Osteoblast (primary cell): Measurements from ENCODE around the gene MAN2C1. TPM values are rescaled to one million over a fixed set of nuclear protein-coding genes. Genes with fewer than 3 reads are reported as not detected.
"Not testable (repeated sequence)": the region's sequence is repeated elsewhere in the genome, so short reads cannot be mapped to it uniquely, and the experiment has no call there.

Source experiments
- DNase-seq: peaks from one replicate; pipeline ENCODE4 v3.0.0; 2011; ENCODE audit warnings: low spot score, mixed read lengths; ENCODE audit not compliant: insufficient read length; ENCODE audit errors: missing footprints
- H2AFZ ChIP-seq: 2 replicates; pipeline ENCODE4 v1.6.0; 2011; ENCODE audit warnings: mild to moderate bottlenecking, low read length
- H3K27ac ChIP-seq: 2 replicates; pipeline ENCODE4 v1.5.1; 2011; ENCODE audit warnings: mild to moderate bottlenecking, low read depth, low read length, moderate library complexity
- H3K27me3 ChIP-seq: 2 replicates; pipeline ENCODE4 v1.6.0; 2012; ENCODE audit warnings: mild to moderate bottlenecking, control low read depth, inconsistent platforms, low read length, moderate library complexity; ENCODE audit not compliant: insufficient read depth
- H3K36me3 ChIP-seq: 2 replicates; pipeline ENCODE4 v1.5.1; 2011; ENCODE audit warnings: mild to moderate bottlenecking, low read length, control low read depth, moderate library complexity; ENCODE audit not compliant: insufficient read depth
- H3K4me1 ChIP-seq: 2 replicates; pipeline ENCODE4 v1.5.1; 2011; ENCODE audit warnings: mild to moderate bottlenecking, low read length, control low read depth, moderate library complexity; ENCODE audit not compliant: insufficient read depth
- H3K4me2 ChIP-seq: 2 replicates; pipeline ENCODE4 v1.6.0; 2011; ENCODE audit warnings: mild to moderate bottlenecking, low read length; ENCODE audit not compliant: insufficient read depth
- H3K4me3 ChIP-seq: fragments of 200-600 bp; sonication (generic); 3 replicates; pipeline ENCODE4 v1.5.1; 2012; ENCODE audit warnings: mild to moderate bottlenecking, low read length, inconsistent platforms; ENCODE audit not compliant: insufficient read depth
- H3K79me2 ChIP-seq: 2 replicates; pipeline ENCODE4 v1.6.0; 2012; ENCODE audit warnings: mild to moderate bottlenecking, low read length, control low read depth, inconsistent platforms; ENCODE audit not compliant: insufficient read depth
- H3K9me3 ChIP-seq: 2 replicates; pipeline ENCODE4 v1.5.1; 2011; ENCODE audit warnings: low read depth, low read length, control low read depth
- H4K20me1 ChIP-seq: 2 replicates; pipeline ENCODE4 v1.6.0; 2012; ENCODE audit warnings: mild to moderate bottlenecking, low read length, control low read depth; ENCODE audit not compliant: insufficient read depth
- CTCF ChIP-seq: IDR thresholded peaks from 2 replicates; pipeline ENCODE4 v1.5.1; 2011; ENCODE audit warnings: mild to moderate bottlenecking, low read depth, low read length, moderate library complexity; ENCODE audit errors: extremely low read depth
- total RNA-seq: library from RNA; depleted of rRNA; stranded (reverse); fragments of >200 nt; gene quantifications from 2 replicates; pipeline ENCODE4 v1.2.3, GENCODE V29; 2012

The MAN2C1 gene
- total RNA-seq, 1 donor, result 123 TPM

- H3K9me3 ChIP-seq, result no peaks in the 10 kb centered on the region
- no peak for TF ChIP-seq CTCF
- H3K4me2 ChIP-seq, result no peak overlapping the region
- peaks cover 16% of the 10 kb centered on the region for H3K4me1 ChIP-seq
- H3K36me3 ChIP-seq, result peaks cover 16% of the 10 kb centered on the region
- H3K4me3 ChIP-seq, result no peak overlapping the region
- no peaks in the 10 kb centered on the region for H4K20me1 ChIP-seq
- DNase-seq, result no peak
- H3K27ac ChIP-seq, result no peak overlapping the region
- H3K27me3 ChIP-seq, result no peaks in the 10 kb centered on the region
- no peak overlapping the region for H2AFZ ChIP-seq
- H3K79me2 ChIP-seq, result peaks cover 14% of the 10 kb centered on the region
Measured at GRCh38 chr15:75338661-75339240, 29.7 kb downstream of the MAN2C1 start.

GRCh38 chr15:75335705-75336355 lies 32.6 kb downstream of the MAN2C1 start, which contains the start of gene COMMD4:
TSS of gene COMMD4 (plus strand) at chr15:75336063. CDS start at chr15:75336090, 27 bp downstream.
- TF ChIP-seq CTCF, result no peak
- H3K4me2 ChIP-seq, result peak within 1 kb of the TSS; percentile 99
- peaks cover 14% of the 10 kb centered on the region for H3K79me2 ChIP-seq
- peaks cover 16% of the 10 kb centered on the region for H3K4me1 ChIP-seq
- DNase-seq, result peak; percentile 95
- H3K27ac ChIP-seq, result peak within 1 kb of the TSS; percentile 75
- H3K27me3 ChIP-seq, result no peaks in the 10 kb centered on the region
- H2AFZ ChIP-seq, result peak within 1 kb of the TSS; percentile 95
- peaks cover 9% of the 10 kb centered on the region for H3K36me3 ChIP-seq
- no peaks in the 10 kb centered on the region for H4K20me1 ChIP-seq
- peak within 1 kb of the TSS; percentile 87 for H3K4me3 ChIP-seq
- no peaks in the 10 kb centered on the region for H3K9me3 ChIP-seq

- Histone ChIP-seq H3K4me3 (peak overlapping the region; percentile 87), H3K27me3 (no peaks in the 10 kb centered on the region), H2AFZ (peak overlapping the region; percentile 95), H3K79me2 (peaks cover 14% of the 10 kb centered on the region), H4K20me1 (no peaks in the 10 kb centered on the region), H3K27ac (no peak overlapping the region), H3K36me3 (peaks cover 7% of the 10 kb centered on the region), H3K4me1 (peaks cover 16% of the 10 kb centered on the region), H3K4me2 (peak overlapping the region; percentile 99), H3K9me3 (no peaks in the 10 kb centered on the region)
- DNase-seq, result no peak
- TF ChIP-seq CTCF, result no peak
Measured at GRCh38 chr15:75335313-75335704, 33.1 kb downstream of the MAN2C1 start.

- peaks cover 14% of the 10 kb centered on the region for H3K79me2 ChIP-seq
- not testable (repeated sequence) for H3K36me3 ChIP-seq, H4K20me1 ChIP-seq, DNase-seq, H3K27ac ChIP-seq, H2AFZ ChIP-seq, H3K9me3 ChIP-seq, H3K27me3 ChIP-seq, H3K4me3 ChIP-seq, H3K4me2 ChIP-seq
- peaks cover 16% of the 10 kb centered on the region for H3K4me1 ChIP-seq
Measured at GRCh38 chr15:75333654-75334419, 34.6 kb downstream of the MAN2C1 start.

GRCh38 chr15:75332093-75332492 lies 36.3 kb downstream of the MAN2C1 start:
- not testable (repeated sequence) for DNase-seq, H2AFZ ChIP-seq, H3K4me3 ChIP-seq, H3K9me3 ChIP-seq, H3K4me2 ChIP-seq, H3K36me3 ChIP-seq, H3K27ac ChIP-seq, H4K20me1 ChIP-seq, H3K27me3 ChIP-seq
- Histone ChIP-seq H3K79me2 (peaks cover 12% of the 10 kb centered on the region), H3K4me1 (peaks cover 16% of the 10 kb centered on the region)
